ENCODE measurements around the gene NETO2. TPM values are rescaled to one million over a fixed set of nuclear protein-coding genes. Genes with fewer than 3 reads are reported as not detected.

Gene NETO2
- total and polyA plus RNA-seq, 10 of the 15 experiments (the other 5 are each of a cell fraction or from before 2014, with no cell fraction given) = 8.5 to 53.1 (median 27.0) TPM

GRCh38 chr16:47127541-47127940, 16.2 kb downstream of the NETO2 start (continued):
- TF ChIP-seq CBX5 (IDR thresholded peaks at IDR 0.05; ENCODE audit: low read depth) = no peak
- no peak for TF ChIP-seq KAT2A (conservative IDR thresholded peaks at IDR 0.05; ENCODE audit: control insufficient read depth, low read depth, low read length)
- no peak for TF ChIP-seq ETV6 (conservative IDR thresholded peaks at IDR 0.05 in 1 of 2, IDR thresholded peaks at IDR 0.05 in 1 of 2; ENCODE audit: borderline replicate concordance in 1 of 2, low read depth in 1 of 2)
- no peak for TF ChIP-seq ATF2 (IDR thresholded peaks at IDR 0.05; ENCODE audit: low read length)

GRCh38 chr16:47125757-47126156, 18.0 kb downstream of the NETO2 start:
- ChIA-PET CTCF (interaction anchor here (1.0 to 3.0 kb wide), 3 partner anchors 11 to 57 kb away, joined by 3 to 14 read pairs (median 3); no protein-coding TSS in a partner anchor), SMC1A (ENCODE audit: uncharacterized antibody, unreplicated experiment) (interaction anchor here (1.3 to 2.7 kb wide), 5 partner anchors 11 to 123 kb away, joined by 3 to 11 read pairs (median 9); no protein-coding TSS in a partner anchor), POLR2A (interaction anchor here (0.6 to 1.5 kb wide), 2 partner anchors 16 to 388 kb away, joined by 3 to 4 read pairs; no protein-coding TSS in a partner anchor), RAD21 (ENCODE audit: unreplicated experiment) (interaction anchor here (0.7 to 1.3 kb wide), 2 partner anchors 49 to 88 kb away, joined by 3 read pairs; no protein-coding TSS in a partner anchor)
- peaks cover 6% of the 10 kb centered on the region for H3K79me2 ChIP-seq (ENCODE audit: control insufficient read depth, insufficient read depth, low read length)
- no peaks in the 10 kb centered on the region for H3K9me3 ChIP-seq (replicated peaks; ENCODE audit: control insufficient read depth, insufficient read depth, low read length)
- FAIRE-seq (no peak), DNase-seq (ENCODE audit: low read depth, low spot score) (no peak), ATAC-seq (no peak)
- no peaks in the 10 kb centered on the region for H3K27me3 ChIP-seq (replicated peaks in 1 of 2; ENCODE audit: control insufficient read depth in 2 of 2, insufficient read depth in 2 of 2, low read length in 1 of 2)
- no peak overlapping the region for H2AFZ ChIP-seq (ENCODE audit: control insufficient read depth, low read depth, low read length)
- TF ChIP-seq STAT3 (IDR thresholded peaks at IDR 0.05; ENCODE audit: low read depth, low read length) (no peak), MXI1 (IDR thresholded peaks at IDR 0.05; ENCODE audit: low read depth, low read length) (no peak), MTA2 (IDR thresholded peaks at IDR 0.05; ENCODE audit: low read depth) (no peak), KAT2A (conservative IDR thresholded peaks at IDR 0.05; ENCODE audit: control insufficient read depth, low read depth, low read length) (no peak), SMARCA5 (IDR thresholded peaks at IDR 0.05) (no peak), NR2F1 (conservative IDR thresholded peaks at IDR 0.05) (no peak)
- intact Hi-C loops (cut with micrococcal nuclease; ENCODE audit: unreplicated experiment) (no loop called here), in situ Hi-C loops (cut with MboI) (loop anchor here (25.0 kb wide), 1 partner anchor 1487 kb away; the partner anchor contains the start of gene N4BP1)
- H3K36me3 ChIP-seq (ENCODE audit: control insufficient read depth in 2 of 2, insufficient read depth in 2 of 2, low read length in 1 of 2) = peaks cover 4 to 15% of the 10 kb centered on the region in 2 experiments
- H3K4me1 ChIP-seq (ENCODE audit: control insufficient read depth, insufficient read depth, low read length) = no peaks in the 10 kb centered on the region
- H3K27ac ChIP-seq (ENCODE audit: control insufficient read depth, insufficient read depth) = no peak overlapping the region
- H4K20me1 ChIP-seq (ENCODE audit: control insufficient read depth, insufficient read depth) = no peaks in the 10 kb centered on the region
- no peak overlapping the region for H3K9ac ChIP-seq (ENCODE audit: control insufficient read depth, insufficient read depth, low read length)
- no TSS peak for BruUV-seq (replicated peaks)
- no peak overlapping the region for H3K4me2 ChIP-seq (ENCODE audit: control insufficient read depth, insufficient read depth)
- 99% methylated on average over 4 of the region's 4 CpGs for WGBS (ENCODE audit: insufficient coverage, insufficient replicate concordance, low lambda C conversion rate, missing lambda C conversion rate)
- H3K4me3 ChIP-seq = no peak overlapping the region

All from GM12878 (cell line).